ENCODE results near the gene COL18A1. TPM values are rescaled to one million over a fixed set of nuclear protein-coding genes. Genes with fewer than 3 reads are reported as not detected.

The COL18A1 gene
- polyA plus RNA-seq, 6 donors from 2014 or later = 0.13 to 0.49 (median 0.21) TPM

DNA sequence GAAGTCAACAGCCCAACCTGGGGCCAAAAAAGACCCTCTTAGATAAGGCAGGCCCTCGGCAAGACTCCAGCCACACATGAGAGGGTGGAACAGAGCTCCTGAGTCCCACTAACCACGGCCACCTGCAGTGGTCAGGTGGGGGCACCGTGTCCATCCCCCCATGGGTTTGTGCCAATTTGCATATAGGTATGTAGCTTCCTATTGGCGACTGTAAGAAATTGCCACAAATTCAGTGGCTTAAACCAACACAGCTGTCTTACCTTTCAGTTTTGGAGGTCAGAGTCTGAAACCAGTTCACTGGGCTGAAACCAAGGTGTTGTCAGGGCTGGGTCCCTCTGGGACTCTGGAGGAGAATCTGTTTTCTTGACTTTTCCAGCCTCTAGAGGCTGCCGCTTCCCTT lies 59.3 kb downstream of the COL18A1 start:
- H3K4me3 Mint-ChIP-seq = no peak overlapping the region

GRCh38 chr21:45465105-45465504 lies 60.1 kb downstream of the COL18A1 start:
- H3K27ac Mint-ChIP-seq = no peak overlapping the region
- ATAC-seq (ENCODE audit: low read depth in 2 of 2) (peak in 1 of 2 donors; percentile 37), DNase-seq (no peak)
- peaks cover 4 to 11% (median 5%) of the 10 kb centered on the region in 3 donors for H3K4me1 Mint-ChIP-seq
- peak overlapping the region in 3 of 8 donors; percentile 40 to 53 (median 52) for H3K4me3 Mint-ChIP-seq
- H3K36me3 Mint-ChIP-seq = peaks cover 4 to 21% of the 10 kb centered on the region in 2 donors
- peaks cover 4 to 26% (median 20%) of the 10 kb centered on the region in 7 donors for H3K9me3 Mint-ChIP-seq
- peaks cover 13 to 33% (median 29%) of the 10 kb centered on the region in 3 donors for H3K27me3 Mint-ChIP-seq

More for the DNA sequence above, 59.3 kb downstream of the COL18A1 start:
- DNase-seq (no peak), ATAC-seq (ENCODE audit: low read depth in 2 of 2) (no peak)
- Mint-ChIP-seq H3K27me3 (peaks cover 13 to 33% (median 29%) of the 10 kb centered on the region in 3 donors), H3K27ac (no peak overlapping the region), H3K4me1 (peaks cover 4 to 11% (median 5%) of the 10 kb centered on the region in 3 donors), H3K9me3 (peaks cover 4 to 26% (median 20%) of the 10 kb centered on the region in 7 donors), H3K36me3 (peaks cover 4 to 21% of the 10 kb centered on the region in 2 donors)

GRCh38 chr21:45465611-45466329 lies 60.8 kb downstream of the COL18A1 start:
- H3K27me3 Mint-ChIP-seq = peaks cover 13 to 33% (median 29%) of the 10 kb centered on the region in 3 donors
- H3K9me3 Mint-ChIP-seq = peaks cover 4 to 26% (median 20%) of the 10 kb centered on the region in 7 donors
- peak overlapping the region in 1 of 8 donors; percentile 40 for H3K4me3 Mint-ChIP-seq
- H3K36me3 Mint-ChIP-seq = peaks cover 4 to 21% of the 10 kb centered on the region in 2 donors
- peaks cover 4 to 11% (median 5%) of the 10 kb centered on the region in 3 donors for H3K4me1 Mint-ChIP-seq
- DNase-seq (no peak), ATAC-seq (ENCODE audit: low read depth in 2 of 2) (no peak)
- H3K27ac Mint-ChIP-seq = peak overlapping the region in 1 of 6 donors; percentile 57

DNA sequence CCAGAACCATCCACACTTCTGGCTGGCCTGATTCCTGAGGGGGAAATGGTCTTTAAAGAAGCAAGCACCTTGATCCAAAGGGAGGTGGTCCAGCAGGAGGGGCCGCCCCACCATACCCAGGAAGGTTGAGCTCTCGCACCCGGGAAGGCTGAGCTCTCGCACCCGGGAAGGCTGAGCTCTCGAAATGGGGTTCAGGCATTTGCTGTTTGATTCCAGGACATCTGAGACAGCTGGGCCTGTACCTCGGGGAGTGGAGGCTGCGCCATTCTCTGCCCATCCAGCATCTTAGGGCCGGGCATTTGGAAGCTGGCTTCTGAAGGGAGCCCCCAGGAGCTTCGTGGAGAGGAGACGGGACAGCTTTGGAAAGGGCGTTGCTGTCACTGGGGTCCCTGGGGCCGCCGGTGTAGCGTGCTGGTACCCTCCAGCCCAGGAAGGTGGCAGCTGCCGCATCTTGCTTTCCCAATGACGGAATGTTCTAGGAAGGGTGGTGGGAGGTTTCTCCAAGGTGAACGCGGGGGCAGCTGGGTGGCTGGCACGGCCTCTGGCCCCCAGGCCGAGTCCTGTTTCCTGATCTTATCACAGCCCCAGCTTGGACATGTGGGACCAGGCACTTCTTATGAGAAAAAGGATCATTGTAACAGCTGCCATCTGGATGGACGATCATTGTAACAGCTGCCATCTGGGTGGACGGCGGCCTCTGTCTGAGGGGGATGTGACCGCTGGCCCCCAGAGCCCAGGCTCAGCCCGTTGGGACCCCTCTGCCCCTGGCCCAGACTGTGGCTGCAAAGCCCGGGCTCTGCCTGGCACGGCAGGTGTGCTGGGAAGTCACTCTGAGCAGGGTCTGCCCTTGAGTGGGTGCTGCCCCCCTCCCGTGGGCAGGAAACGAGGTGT lies 61.6 kb downstream of the COL18A1 start:
- H3K9me3 Mint-ChIP-seq = peaks cover 4 to 21% (median 17%) of the 10 kb centered on the region in 7 donors
- ATAC-seq (ENCODE audit: low read depth in 2 of 2) (no peak), DNase-seq (no peak)
- H3K27me3 Mint-ChIP-seq = peaks cover 10 to 29% (median 25%) of the 10 kb centered on the region in 3 donors
- peaks cover 4 to 11% (median 5%) of the 10 kb centered on the region in 3 donors for H3K4me1 Mint-ChIP-seq
- H3K4me3 Mint-ChIP-seq = no peak overlapping the region
- peaks cover 4 to 15% of the 10 kb centered on the region in 2 donors for H3K36me3 Mint-ChIP-seq
- H3K27ac Mint-ChIP-seq = no peak overlapping the region

- peaks cover 2 to 7% of the 10 kb centered on the region in 2 donors for H3K36me3 Mint-ChIP-seq
- DNase-seq = no peak
- H3K4me3 Mint-ChIP-seq = no peak overlapping the region
- no peak overlapping the region for H3K27ac Mint-ChIP-seq
- H3K9me3 Mint-ChIP-seq = peaks cover 1 to 13% (median 10%) of the 10 kb centered on the region in 7 donors
- H3K27me3 Mint-ChIP-seq = peaks cover 5 to 23% (median 21%) of the 10 kb centered on the region in 3 donors
- H3K4me1 Mint-ChIP-seq = peaks cover 4 to 11% (median 5%) of the 10 kb centered on the region in 3 donors
- ATAC-seq (ENCODE audit: low read depth in 2 of 2) = no peak
Observed at GRCh38 chr21:45467221-45467779, 62.3 kb downstream of the COL18A1 start.

DNA sequence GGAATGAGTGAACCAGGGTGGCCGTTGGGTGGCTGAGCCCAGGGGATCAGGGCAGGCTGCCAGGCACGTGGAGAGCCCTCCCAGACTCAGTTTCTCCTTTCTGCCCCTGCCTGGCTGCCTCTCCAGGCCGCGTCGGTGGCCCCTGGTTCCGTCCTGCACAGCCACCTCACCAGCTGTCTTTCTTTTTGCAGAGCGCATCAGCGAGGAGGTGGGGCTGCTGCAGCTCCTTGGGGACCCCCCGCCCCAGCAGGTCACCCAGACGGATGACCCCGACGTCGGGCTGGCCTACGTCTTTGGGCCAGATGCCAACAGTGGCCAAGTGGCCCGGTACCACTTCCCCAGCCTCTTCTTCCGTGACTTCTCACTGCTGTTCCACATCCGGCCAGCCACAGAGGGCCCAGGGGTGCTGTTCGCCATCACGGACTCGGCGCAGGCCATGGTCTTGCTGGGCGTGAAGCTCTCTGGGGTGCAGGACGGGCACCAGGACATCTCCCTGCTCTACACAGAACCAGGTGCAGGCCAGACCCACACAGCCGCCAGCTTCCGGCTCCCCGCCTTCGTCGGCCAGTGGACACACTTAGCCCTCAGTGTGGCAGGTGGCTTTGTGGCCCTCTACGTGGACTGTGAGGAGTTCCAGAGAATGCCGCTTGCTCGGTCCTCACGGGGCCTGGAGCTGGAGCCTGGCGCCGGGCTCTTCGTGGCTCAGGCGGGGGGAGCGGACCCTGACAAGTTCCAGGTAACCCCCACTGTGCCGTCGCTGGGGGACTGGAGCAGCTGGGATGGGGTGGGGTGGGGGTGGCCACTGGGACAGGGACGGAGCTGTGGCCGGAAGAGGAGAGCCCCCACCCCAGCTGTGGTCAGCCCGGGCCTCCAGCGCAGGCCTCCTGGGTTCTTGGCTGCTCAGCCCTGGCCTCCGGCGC lies 63.3 kb downstream of the COL18A1 start:
- Mint-ChIP-seq H3K4me1 (peaks cover 4 to 11% (median 5%) of the 10 kb centered on the region in 3 donors), H3K4me3 (no peak overlapping the region)

DNA sequence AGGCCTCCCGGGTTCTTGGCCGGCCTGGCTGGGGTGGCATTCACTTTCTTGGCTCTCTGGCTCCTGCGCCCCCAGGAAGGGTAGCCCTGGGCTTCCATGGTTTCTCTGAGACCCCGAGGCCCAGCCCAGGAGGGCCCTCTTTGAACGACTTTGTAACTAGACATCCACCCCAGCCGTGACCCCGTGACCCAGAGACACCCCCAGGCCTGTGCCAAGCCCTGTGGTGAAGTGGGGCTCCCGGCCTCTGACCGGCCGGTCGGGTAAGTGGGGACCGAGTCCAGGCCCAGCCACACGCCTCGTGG lies 64.0 kb downstream of the COL18A1 start:
- H3K27ac Mint-ChIP-seq = no peak overlapping the region

More for the DNA sequence above, 63.3 kb downstream of the COL18A1 start:
- peaks cover 0 to 5% (median 2%) of the 10 kb centered on the region in 7 donors for H3K9me3 Mint-ChIP-seq
- ATAC-seq (ENCODE audit: low read depth in 2 of 2) (no peak), DNase-seq (no peak)
- no peaks in the 10 kb centered on the region for H3K36me3 Mint-ChIP-seq
- H3K27me3 Mint-ChIP-seq = peaks cover 0 to 23% (median 15%) of the 10 kb centered on the region in 3 donors
- no peak overlapping the region for H3K27ac Mint-ChIP-seq

DNA sequence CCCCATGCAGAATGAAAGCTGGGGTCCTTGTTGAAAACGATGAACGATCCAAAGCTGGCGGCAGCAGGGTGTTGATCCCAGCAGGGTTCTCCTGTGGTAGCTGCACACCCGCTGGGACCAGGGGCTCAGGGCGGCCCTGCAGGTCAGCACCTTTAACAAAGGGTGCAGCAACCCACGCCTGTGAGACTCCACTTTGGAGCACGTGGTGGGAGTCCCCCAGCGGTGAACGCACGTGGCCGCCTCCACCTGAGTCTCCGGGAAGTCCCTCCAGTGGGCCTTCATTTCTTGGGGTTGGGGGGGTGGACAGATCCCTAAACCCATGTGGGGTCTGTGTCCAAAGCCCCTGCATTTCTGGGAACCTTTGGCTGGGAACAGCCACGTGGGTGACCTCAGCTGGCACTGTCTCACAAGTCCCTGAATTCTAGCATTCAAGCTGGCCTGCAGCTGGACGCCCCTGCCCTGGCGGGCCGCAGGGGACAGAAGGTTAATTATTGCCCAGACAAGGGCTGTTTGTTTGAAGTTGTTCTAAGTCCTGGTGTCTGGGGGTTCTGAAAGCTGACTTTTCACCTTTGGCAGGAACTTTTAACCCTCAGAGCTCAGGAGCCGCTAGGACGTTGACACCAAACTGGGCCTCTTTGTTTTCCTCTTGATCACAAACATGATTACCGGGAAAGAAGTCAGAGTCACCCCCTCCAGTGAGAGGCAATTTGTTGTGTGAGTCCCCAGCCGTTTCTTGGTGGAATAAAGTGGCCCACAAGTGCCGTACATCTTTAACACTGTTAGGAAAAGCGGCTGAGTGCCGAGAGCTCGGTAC lies 64.5 kb downstream of the COL18A1 start:
- DNase-seq (no peak), ATAC-seq (ENCODE audit: low read depth in 2 of 2) (no peak)
- Mint-ChIP-seq H3K9me3 (peaks cover 0 to 5% (median 0%) of the 10 kb centered on the region in 7 donors), H3K4me1 (peaks cover 5 to 10% (median 9%) of the 10 kb centered on the region in 3 donors), H3K27ac (no peak overlapping the region), H3K36me3 (no peaks in the 10 kb centered on the region), H3K4me3 (no peak overlapping the region), H3K27me3 (peaks cover 5 to 29% (median 22%) of the 10 kb centered on the region in 3 donors)

More for the DNA sequence above, 64.0 kb downstream of the COL18A1 start:
- Mint-ChIP-seq H3K9me3 (peaks cover 0 to 5% (median 0%) of the 10 kb centered on the region in 7 donors), H3K36me3 (no peaks in the 10 kb centered on the region), H3K4me1 (peaks cover 4 to 11% (median 5%) of the 10 kb centered on the region in 3 donors), H3K4me3 (no peak overlapping the region), H3K27me3 (peaks cover under 1 to 24% (median 17%) of the 10 kb centered on the region in 3 donors)
- no peak for DNase-seq
- ATAC-seq (ENCODE audit: low read depth in 2 of 2) = no peak

- Mint-ChIP-seq H3K36me3 (no peaks in the 10 kb centered on the region), H3K27me3 (peaks cover 5 to 24% (median 17%) of the 10 kb centered on the region in 3 donors)
- DNase-seq = no peak
Observed at GRCh38 chr21:45470087-45470515, 65.1 kb downstream of the COL18A1 start.

GRCh38 chr21:45470773-45471524 lies 66.0 kb downstream of the COL18A1 start:
- Mint-ChIP-seq H3K9me3 (peaks cover 0 to 5% (median 0%) of the 10 kb centered on the region in 7 donors), H3K36me3 (no peaks in the 10 kb centered on the region), H3K4me1 (peaks cover 0 to 5% (median 0%) of the 10 kb centered on the region in 3 donors), H3K27me3 (peaks cover 5 to 16% (median 9%) of the 10 kb centered on the region in 3 donors), H3K4me3 (no peak overlapping the region), H3K27ac (peak overlapping the region in 1 of 6 donors; percentile 63)
- no peak for ATAC-seq (ENCODE audit: low read depth in 2 of 2)
- DNase-seq = no peak

More at GRCh38 chr21:45470087-45470515, 65.1 kb downstream of the COL18A1 start:
- ATAC-seq (ENCODE audit: low read depth in 2 of 2) = no peak
- Mint-ChIP-seq H3K4me1 (peaks cover 3 to 5% (median 4%) of the 10 kb centered on the region in 3 donors), H3K4me3 (no peak overlapping the region), H3K27ac (peak overlapping the region in 1 of 6 donors; percentile 56), H3K9me3 (peaks cover 0 to 5% (median 0%) of the 10 kb centered on the region in 7 donors)
